GM12878 (cell line): ENCODE measurements around the gene NAAA.

Experiments
- CEBPB ChIP-seq, 2 experiments: fragments of 150-350 bp in 1 of 2; IDR thresholded peaks; 2 replicates each; pipeline ENCODE4 v1.6.1; 2012 to 2014; ENCODE audit warnings: low read depth in 2 of 2, low read length in 2 of 2, borderline replicate concordance in 1 of 2, inconsistent platforms in 1 of 2
- CHD1 ChIP-seq: IDR thresholded peaks from 2 replicates; pipeline ENCODE4 v1.6.1; 2012; ENCODE audit warnings: low read depth, low read length, improper control_type of control experiment
- EZH2 ChIP-seq: IDR thresholded peaks from 2 replicates; pipeline ENCODE4 v1.6.1; 2012; ENCODE audit warnings: low read depth, mild to moderate bottlenecking, control low read depth, inconsistent platforms, low read length, borderline replicate concordance; ENCODE audit not compliant: control insufficient read depth
- MAX ChIP-seq: IDR thresholded peaks from 2 replicates; pipeline ENCODE4 v1.6.1; 2012; ENCODE audit warnings: low read depth, low read length, improper control_type of control experiment
- MEF2A ChIP-seq: IDR thresholded peaks from 2 replicates; pipeline ENCODE4 v1.6.1; 2011; ENCODE audit warnings: low read depth, mild to moderate bottlenecking, low read length, moderate library complexity; ENCODE audit not compliant: insufficient read depth
- NFIC ChIP-seq: IDR thresholded peaks from 2 replicates; pipeline ENCODE4 v1.6.1; 2012; ENCODE audit warnings: low read depth, mild to moderate bottlenecking, inconsistent platforms, low read length, moderate library complexity
- RAD21 ChIP-seq: IDR thresholded peaks from 2 replicates; pipeline ENCODE4 v1.6.1; 2011; ENCODE audit warnings: mild to moderate bottlenecking, low read depth, low read length, moderate library complexity; ENCODE audit not compliant: insufficient read depth

DNA sequence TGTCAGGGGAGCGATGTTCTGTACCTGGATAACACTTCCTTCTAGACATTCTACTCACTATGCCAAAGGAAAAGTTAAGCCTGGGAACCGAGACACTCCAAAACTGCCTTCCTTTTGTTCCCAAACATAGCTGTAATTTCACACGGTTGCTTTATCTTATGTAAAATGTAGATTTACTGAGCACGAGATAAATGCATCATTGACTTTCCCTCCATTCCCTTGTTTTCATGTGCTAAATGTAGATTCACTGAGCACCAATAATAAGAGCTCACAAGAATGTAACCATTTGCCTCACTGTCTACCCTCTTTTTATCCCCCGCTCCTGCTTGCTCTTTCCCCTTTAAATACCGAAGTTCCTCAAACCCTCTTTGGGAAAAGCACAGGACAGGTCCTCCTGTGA lies 27.8 kb downstream of the NAAA start:
- TF ChIP-seq EZH2 (no peak), CHD1 (no peak), RAD21 (no peak), CEBPB (IDR thresholded peaks at IDR 0.05; ENCODE audit: borderline replicate concordance in 1 of 2, low read depth in 2 of 2, low read length in 2 of 2) (no peak), NFIC (no peak), MEF2A (no peak), MAX (no peak)
